ENCODE data around the gene ECHS1. TPM values are rescaled to one million over a fixed set of nuclear protein-coding genes. Genes with fewer than 3 reads are reported as not detected.

Gene ECHS1
- total and polyA plus RNA-seq, 9 of the 15 experiments (the other 6 are each of a cell fraction or from before 2014, with no cell fraction given), result 16.6 to 100 (median 68.1) TPM

- no peak for TF ChIP-seq ZBTB43 (CRISPR knock-in tag; IDR thresholded peaks at IDR 0.05)
- peak; percentile 45 to 66; a peak in 3 of 4 replicates for TF ChIP-seq SIX5 (IDR thresholded peaks at IDR 0.05; ENCODE audit: borderline replicate concordance in 1 of 2, insufficient read depth in 1 of 2, low read depth in 1 of 2, low read length in 2 of 2)
- TF ChIP-seq LCOR (CRISPR knock-in tag; IDR thresholded peaks at IDR 0.05), result peak; percentile 70
- peak; percentile 77; the same call in 1 of the 2 replicates for TF ChIP-seq PHB (CRISPR knock-in tag; IDR thresholded peaks at IDR 0.05)
- TF ChIP-seq MYC (IDR thresholded peaks at IDR 0.05; ENCODE audit: low read depth, low read length), result peak; percentile 99
- TF ChIP-seq MYC (CRISPR knock-in tag; IDR thresholded peaks at IDR 0.05; ENCODE audit: borderline replicate concordance, low read depth), result peak; percentile 82; the same call in 1 of the 2 replicates
- peak; percentile 65 for TF ChIP-seq RBBP5 (IDR thresholded peaks at IDR 0.05; ENCODE audit: borderline replicate concordance, insufficient read depth, low read length, poor library complexity, severe bottlenecking)
- TF ChIP-seq KLF10 (CRISPR knock-in tag; IDR thresholded peaks at IDR 0.05), result no peak
- peak; percentile 56 for TF ChIP-seq NEUROD1 (IDR thresholded peaks at IDR 0.05; ENCODE audit: borderline replicate concordance, low read depth, low read length, partially characterized antibody)
- peak; percentile 52; the same call in 1 of the 2 replicates for TF ChIP-seq NBN (IDR thresholded peaks at IDR 0.05; ENCODE audit: low read depth)
- peak; percentile 71; the same call in 1 of the 2 replicates for TF ChIP-seq GTF2E2 (tag; IDR thresholded peaks at IDR 0.05)
- TF ChIP-seq NKRF (IDR thresholded peaks at IDR 0.05; ENCODE audit: borderline replicate concordance), result peak; percentile 64; the same call in 1 of the 2 replicates
- TF ChIP-seq ZKSCAN3 (CRISPR knock-in tag; IDR thresholded peaks at IDR 0.05), result no peak
- TF ChIP-seq ARID1B (IDR thresholded peaks at IDR 0.05), result 0 out of 2 replicates have a peak, but pooled peaks have one; percentile 13
- TF ChIP-seq, protein P1, sequence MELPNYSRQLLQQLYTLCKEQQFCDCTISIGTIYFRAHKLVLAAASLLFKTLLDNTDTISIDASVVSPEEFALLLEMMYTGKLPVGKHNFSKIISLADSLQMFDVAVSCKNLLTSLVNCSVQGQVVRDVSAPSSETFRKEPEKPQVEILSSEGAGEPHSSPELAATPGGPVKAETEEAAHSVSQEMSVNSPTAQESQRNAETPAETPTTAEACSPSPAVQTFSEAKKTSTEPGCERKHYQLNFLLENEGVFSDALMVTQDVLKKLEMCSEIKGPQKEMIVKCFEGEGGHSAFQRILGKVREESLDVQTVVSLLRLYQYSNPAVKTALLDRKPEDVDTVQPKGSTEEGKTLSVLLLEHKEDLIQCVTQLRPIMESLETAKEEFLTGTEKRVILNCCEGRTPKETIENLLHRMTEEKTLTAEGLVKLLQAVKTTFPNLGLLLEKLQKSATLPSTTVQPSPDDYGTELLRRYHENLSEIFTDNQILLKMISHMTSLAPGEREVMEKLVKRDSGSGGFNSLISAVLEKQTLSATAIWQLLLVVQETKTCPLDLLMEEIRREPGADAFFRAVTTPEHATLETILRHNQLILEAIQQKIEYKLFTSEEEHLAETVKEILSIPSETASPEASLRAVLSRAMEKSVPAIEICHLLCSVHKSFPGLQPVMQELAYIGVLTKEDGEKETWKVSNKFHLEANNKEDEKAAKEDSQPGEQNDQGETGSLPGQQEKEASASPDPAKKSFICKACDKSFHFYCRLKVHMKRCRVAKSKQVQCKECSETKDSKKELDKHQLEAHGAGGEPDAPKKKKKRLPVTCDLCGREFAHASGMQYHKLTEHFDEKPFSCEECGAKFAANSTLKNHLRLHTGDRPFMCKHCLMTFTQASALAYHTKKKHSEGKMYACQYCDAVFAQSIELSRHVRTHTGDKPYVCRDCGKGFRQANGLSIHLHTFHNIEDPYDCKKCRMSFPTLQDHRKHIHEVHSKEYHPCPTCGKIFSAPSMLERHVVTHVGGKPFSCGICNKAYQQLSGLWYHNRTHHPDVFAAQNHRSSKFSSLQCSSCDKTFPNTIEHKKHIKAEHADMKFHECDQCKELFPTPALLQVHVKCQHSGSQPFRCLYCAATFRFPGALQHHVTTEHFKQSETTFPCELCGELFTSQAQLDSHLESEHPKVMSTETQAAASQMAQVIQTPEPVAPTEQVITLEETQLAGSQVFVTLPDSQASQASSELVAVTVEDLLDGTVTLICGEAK (IDR thresholded peaks at IDR 0.05), result peak; percentile 98
- TF ChIP-seq, protein P1 (CRISPR knock-in tag; IDR thresholded peaks at IDR 0.05), result no peak
Measured at GRCh38 chr10:133394064-133394663, 21.0 kb upstream of the ECHS1 start, which contains the start of gene MTG1 (continued).
